HG03342 (cell line): ENCODE measurements around the gene RASGRP3.
"Not testable (repeated sequence)": the region's sequence is repeated elsewhere in the genome, so short reads cannot be mapped to it uniquely, and the experiment has no call there.

Experiments used
- ATAC-seq: cut with Tn5 transposase; IDR thresholded peaks from one replicate; pipeline ENCODE4 v1.9.1; 2021; ENCODE audit warnings: mild to moderate bottlenecking, moderate library complexity; ENCODE audit not compliant: unreplicated experiment

The RASGRP3 gene, protein sequence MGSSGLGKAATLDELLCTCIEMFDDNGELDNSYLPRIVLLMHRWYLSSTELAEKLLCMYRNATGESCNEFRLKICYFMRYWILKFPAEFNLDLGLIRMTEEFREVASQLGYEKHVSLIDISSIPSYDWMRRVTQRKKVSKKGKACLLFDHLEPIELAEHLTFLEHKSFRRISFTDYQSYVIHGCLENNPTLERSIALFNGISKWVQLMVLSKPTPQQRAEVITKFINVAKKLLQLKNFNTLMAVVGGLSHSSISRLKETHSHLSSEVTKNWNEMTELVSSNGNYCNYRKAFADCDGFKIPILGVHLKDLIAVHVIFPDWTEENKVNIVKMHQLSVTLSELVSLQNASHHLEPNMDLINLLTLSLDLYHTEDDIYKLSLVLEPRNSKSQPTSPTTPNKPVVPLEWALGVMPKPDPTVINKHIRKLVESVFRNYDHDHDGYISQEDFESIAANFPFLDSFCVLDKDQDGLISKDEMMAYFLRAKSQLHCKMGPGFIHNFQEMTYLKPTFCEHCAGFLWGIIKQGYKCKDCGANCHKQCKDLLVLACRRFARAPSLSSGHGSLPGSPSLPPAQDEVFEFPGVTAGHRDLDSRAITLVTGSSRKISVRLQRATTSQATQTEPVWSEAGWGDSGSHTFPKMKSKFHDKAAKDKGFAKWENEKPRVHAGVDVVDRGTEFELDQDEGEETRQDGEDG

DNA sequence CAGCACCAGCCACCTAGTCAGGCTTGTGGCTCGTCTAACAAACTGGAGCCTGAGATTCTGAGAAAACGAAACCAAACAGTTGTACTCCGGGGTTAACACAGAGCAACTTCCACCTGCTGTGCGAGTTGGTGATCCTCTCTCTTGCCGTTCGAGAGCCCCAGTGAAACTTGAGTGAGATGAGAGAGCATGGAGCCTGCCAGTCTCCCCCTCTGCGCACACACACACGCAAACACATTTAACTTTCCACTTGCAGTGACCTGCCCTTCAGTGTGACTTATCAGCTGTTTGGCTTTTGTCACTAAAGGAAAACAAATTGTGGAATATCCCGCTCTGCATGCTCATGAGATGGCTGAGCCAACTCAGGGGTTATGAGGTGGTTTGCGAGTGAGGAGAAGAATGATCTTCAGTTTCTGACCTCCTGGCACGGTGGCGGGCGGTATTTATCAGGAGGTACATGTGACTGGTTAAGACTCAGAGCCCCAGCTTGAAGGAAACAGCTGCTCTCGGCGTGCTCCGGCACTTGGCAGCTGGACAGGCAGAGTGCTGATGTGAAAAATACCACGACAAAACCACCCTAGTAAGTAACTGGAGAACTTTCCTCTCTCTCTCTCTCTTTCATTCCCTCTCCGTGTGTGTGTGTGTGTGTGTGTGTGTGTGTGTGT lies at the start of gene RASGRP3:
TSS of gene RASGRP3 (plus strand) at position 519 of the 662 bp plus-strand sequence. CDS start 38,488 bp downstream, outside the sequence.
- ATAC-seq, result peak; percentile 54

DNA sequence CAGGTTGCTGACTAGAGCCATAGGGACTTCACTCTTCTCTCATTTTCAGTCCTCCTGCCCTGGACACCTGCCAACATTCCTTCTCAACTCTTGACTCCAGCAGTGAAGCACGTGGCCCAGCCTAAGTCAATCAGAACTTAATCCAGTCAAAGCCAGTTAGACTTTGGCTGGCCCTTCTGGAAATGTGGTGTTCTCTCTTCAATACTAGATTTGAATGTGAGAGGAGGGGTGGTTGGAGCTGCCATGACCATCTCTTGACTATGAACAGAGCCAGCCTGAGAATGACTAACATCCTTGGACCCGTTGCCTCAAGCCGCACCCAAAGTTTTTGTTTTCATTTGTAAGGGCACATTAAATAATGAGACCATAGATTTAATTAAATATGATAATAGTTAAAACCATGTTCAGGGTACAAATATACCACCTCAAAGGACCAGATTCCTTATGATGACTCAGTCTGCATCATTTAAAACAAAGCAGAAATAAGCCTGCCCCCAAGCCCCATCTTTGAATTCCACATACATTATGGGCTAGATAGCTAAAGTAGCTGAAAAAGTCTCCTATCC lies 49.7 kb upstream of the RASGRP3 start:
- ATAC-seq, result no peak

DNA sequence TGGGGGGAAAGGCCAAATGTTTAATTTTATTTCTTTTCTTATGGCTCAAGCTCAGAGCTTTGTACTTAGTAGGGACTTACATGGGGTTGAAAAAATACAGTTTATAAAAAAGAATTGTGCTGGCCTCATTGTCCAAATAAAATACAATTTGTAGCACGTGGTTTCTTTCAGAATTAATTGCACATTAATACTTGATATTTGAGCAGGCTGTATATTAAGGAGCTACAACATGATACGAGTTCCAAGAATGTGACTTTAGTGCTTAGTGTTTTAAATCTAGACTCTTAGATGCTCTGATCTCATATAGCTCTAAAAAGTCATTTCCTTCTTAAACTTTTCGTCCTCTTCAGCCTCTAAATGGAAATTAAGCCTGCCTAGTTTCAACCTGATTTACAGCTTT lies 46.4 kb upstream of the RASGRP3 start:
- ATAC-seq, result no peak

DNA sequence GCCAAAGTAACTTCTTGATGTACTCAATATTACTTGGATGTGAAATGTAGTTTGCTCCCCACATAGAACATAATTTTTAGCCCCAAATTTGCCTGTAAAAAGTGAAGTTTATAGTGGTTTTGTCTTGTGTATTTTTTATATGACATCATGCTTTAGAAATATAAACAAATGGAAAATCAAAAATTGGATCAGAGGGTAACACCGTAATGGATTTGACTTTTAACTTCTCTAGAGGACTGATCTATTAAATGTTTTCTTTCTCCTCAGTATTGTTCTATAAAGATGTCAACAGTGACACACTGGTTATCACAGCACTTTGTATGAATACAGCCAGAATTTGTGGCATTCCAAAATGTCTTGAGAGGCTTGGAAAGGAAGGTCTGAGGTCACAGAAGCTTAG lies 45.6 kb upstream of the RASGRP3 start:
- ATAC-seq, result no peak

DNA sequence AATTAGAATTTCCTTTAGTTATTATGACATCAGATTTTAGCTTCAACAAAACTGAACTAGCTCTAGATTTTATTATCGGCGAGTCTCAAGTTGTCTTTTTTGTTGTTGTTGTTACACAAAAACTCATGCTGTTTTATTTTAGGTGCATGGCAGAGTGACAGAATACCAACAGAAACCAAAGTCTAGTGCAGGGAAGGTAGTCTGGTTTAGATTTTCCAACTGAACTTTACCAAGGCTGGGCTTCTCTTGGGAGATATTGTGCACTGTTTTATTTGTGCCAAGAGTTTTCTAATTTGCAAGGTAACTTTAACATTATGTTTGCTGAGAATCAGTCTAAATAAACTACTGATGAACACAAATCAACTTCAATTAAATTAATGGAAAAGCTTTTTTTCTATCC lies 43.6 kb upstream of the RASGRP3 start:
- ATAC-seq, result no peak

DNA sequence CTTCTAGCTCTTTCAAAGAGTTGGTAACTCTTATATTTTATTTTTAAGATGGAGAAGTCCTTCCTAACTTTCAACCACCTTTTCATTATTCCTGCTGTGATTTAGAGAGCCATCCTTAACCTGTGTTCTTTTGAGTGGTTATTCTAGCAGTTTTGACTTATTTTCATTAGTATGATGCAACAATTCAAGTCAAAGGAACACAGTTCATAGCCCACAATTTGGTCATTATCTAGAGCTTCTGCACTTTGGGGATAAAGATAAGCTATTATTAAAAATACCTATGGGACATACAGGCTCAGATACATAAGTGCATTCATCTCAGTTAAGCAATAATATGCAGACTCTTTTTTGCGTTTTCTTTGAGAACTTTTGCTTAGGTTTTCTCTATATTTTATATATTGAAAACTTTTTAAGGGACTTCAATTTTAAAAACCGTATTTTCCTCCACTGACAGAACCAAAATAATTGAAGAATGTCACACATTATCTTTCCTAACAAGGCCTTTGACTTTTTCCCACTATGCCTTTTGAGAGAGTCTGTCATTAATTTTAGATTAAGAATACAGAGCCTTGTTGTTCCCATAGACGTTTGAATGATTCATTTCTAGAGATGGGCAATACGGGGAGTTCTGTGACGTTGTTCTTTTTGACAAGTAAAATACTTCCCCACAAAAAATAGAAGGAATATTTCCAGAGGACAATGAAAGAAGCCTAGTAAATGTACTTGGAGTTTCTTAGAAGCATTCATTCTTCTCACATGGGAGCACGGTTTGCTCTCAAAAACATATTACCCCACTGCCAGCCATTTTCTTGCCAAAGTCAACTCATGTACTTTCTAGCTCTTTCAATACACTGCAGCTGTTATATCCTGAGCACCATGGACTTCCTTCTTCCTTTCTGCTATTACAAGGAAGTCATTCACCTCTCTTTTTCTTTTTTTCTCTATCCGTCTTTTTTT lies 42.9 kb upstream of the RASGRP3 start:
- ATAC-seq, result no peak

DNA sequence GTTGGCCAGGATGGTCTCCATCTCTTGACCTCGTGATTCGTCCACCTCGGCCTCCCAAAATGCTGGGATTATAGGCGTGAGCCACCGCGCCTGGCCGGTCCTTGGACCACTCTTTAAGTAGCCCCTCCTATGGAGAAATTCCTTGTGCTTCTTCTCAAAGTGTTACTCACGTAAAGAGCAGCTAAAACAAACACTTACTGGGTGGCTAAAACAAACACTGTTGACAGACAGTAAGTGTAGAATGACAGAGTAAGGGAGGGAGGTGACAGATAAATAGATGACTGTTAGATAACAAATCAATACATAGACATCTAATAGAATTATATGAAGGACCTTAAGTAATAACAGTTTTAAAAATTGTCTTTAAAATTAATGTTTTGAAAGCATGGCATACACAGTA lies 40.9 kb upstream of the RASGRP3 start:
- ATAC-seq, result no peak

DNA sequence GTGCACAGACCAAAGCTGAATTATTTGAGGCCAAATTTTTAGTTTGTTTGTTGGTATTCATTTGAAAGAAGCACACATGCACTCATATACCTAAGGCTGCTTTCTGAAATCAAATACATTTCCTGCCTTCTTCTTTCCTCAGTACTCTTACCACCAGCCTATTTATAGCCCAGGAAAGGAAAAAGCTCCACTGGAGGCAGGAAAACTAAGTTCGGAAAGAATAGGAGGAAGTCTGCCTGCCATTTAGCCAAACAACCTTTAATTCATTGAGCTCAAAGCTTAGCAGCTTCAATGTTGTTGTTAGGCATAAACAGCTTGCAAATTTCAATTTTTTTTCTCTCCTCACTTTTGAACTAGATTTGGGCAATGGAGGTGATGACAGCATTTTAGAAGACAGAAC lies 40.4 kb upstream of the RASGRP3 start:
- no peak for ATAC-seq

DNA sequence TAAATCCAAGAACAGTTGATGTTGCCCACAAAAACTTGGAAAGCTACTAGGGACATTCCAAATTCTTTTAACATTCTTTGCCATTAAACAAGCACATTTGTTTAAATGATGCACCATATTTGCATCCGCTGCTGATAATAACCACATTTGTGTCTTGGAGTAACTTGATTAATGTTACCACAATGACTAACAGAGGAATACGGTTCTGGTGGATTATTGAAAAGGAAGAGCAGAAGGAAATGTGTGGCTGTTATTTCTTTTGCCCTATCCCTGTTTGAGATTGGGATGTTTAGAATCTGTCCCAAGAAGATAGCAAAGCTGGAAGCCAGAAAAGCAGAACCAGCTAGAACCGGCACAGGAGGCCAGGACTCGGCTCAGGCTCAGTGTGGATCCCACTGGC lies 39.2 kb upstream of the RASGRP3 start:
- ATAC-seq, result no peak

DNA sequence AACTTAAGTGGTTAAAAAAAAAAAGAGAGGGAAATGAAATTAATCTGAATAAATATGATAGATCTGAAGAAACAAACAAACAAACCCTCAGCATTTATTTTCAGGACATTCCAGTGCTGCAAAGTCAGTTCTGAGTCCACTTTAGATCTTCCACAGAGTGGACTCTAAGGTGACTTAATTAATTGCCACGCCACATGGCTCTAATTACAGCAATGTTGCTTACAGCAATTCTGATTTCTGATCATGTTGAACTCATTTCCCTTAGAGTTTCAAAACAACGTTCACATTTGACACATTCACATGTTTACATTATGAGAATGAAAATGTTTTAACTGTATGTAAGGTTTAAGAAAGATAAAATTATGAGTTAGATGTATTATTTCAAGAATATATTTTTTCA lies 38.6 kb upstream of the RASGRP3 start:
- ATAC-seq, result no peak

DNA sequence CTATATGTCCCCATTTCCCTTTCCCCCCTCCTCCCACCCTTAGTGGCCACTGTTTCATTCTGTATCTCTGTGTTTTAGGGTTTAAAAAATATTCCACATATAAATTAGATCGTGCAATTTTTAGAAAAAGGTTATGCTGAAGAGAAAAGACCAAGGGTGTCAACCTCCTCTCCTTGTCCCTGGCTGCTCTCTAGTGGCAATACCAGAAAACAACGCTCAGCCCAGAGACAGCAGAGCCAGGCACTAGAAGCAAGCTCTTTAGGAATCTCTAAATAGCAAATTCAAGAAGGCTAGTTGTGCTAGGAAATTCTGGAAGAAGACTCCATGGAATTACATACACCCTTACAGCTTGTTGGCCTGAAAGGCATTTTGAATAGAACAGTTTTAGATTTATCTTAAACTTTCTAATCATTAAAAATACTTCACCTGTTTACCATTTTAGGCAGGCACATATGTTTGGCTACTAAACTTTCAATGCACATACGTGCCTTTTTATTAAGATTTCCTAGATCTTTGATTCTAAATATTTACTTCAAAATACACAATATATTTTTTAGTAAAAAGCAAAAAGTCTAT lies 35.1 kb upstream of the RASGRP3 start:
- peak; percentile 75 for ATAC-seq

DNA sequence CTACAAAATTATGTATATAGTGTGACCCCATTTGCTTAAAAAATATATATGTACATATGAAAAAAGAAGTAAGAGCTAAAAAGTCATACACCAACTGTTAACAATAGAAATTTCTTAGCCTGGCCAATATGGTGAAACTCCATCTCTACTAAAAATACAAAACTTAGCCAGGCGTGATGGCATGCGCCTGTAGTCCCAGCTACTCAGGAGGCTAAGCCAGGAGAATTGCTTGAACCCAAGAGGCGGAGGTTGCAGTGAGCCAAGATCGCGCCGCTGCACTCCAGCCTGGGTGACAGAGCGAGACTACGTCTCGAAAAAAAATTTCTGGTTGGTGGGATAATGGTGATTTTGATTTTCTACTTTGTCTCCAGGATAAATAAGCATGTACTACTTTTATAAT lies 34.4 kb upstream of the RASGRP3 start:
- not testable (repeated sequence) for ATAC-seq

DNA sequence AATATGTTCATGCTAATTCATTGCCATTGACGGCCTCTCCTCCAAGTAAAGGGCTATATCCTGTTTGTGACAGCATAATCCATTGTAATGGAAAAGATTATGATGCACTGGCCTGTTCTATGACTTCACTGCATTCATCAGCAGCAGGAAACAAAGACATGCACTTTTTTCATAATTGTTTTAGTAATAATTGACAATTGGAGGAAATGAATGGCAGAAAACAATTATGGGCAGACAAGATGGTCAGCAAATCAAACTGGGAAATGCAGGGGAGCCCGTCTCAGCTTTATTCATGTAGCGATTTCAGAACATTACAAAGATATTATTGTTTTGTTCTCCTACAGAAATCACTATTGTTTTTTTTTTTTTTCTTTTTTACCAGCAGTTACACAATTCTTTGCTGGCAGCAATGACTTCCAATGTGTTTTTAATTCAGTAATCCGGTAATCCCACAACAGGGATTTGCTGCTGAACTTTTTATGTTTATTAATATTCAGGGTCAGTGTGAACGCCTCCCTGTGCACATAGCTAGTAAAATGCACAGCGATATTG lies 33.8 kb upstream of the RASGRP3 start:
- no peak for ATAC-seq

DNA sequence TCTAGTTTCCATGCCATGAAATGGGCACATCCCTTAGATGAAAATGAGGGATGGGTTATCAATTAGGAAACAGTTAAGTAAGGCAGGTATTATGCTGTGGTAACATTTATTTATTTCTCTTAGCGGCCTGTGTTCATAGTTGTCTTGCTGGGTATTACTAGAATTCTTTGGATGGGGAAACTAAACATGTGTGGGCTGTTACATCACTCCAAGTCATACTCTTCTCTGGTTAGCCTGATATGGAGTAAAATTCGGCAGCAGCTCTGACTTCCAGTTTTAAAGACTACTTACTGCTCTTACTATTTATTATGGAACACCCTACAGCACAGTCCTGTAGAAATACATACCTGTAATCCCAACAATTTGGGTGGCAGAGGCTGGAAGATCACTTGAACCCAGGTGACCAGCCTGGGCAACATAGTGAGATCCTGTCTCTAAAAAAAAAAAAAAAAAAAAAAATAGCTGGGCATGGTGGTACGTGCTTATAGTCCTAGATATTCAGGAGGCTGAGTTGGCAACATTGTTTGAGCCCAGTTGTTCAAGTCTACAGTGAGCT lies 33.1 kb upstream of the RASGRP3 start:
- ATAC-seq, result no peak

DNA sequence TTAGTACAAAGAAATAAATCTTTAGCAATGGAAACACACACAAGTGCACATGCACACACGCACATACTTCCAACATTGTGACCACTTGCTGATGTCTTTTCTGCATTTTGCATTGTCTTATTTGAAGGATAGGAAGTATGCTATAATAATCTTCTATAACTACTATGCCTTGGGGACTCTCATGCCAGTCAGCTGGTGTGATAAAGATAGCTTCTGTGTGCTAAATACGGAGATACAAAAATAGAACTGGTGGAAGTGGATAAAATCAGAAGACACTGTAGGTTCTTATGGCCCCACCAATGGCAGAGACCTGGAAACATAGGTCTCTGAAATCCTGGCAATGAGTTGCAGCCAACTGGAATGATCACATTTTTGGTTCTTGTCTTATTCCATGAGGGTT lies 31.5 kb upstream of the RASGRP3 start:
- no peak for ATAC-seq

DNA sequence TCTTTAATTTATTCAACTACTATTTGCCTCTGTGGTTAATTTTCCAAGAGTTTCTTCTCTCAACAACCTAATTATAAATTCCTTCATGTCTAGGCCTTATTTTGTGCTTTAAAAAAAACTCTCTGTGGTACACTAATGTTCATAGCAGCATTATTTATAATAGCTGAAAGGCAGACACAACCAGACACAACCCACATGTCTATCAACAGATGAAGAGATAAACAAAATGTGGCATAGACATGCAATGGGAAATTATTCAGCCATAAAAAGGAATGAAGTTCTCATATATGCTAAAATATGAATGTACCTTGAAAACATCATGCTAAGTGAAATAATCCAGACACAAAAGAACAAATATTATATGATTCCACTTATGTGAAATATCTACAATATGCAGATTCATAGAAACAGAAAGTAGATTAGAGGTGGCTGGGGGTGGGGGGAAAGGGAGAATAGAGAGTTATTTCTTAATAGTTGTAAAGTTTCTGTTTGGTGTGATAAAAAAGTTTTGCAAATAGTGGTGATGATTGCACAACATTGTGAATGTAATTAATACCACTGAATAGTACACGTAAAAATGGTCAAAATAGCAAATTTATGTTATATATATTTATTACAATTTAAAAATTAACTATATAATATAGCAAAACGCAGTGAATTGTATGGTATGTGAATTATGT lies 28.1 kb upstream of the RASGRP3 start:
- no peak for ATAC-seq

DNA sequence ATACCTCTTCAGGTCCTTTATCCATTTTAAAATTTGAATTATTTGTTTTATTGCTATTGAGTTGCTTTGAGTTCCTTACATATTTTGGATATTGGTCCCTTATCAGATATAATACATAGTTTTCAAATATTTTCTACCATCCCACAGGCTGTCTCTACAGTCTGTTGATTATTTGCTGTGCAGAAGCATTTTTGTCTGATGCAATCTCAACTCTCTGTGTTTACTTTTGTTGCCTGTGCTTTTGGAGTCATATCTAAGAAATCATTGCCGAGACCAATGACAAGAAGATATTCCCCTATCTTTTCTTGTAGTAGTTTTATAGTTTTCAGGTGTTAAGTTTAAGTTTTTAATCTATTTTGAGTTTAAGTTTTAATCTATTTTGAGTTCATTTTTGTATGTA lies 25.2 kb upstream of the RASGRP3 start:
- ATAC-seq, result no peak

DNA sequence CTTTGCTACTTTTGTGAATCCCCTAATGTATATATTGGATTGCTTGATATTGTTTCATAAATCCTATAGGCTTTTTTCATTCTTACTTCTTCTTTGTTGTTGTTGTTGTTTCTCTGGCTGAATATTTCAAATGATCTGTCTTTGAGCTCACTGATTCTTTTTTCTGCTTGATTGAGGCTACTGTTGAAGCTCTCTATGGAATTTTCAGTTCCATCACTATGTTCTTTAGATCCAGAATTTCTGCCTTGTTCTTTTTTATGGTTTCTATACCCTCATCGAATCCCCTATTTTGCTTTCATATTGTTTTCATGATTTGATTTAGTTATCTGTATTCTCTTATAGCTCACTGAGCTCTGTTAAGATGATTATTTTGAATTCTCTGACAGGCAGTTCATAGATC lies 24.6 kb upstream of the RASGRP3 start:
- ATAC-seq, result no peak

DNA sequence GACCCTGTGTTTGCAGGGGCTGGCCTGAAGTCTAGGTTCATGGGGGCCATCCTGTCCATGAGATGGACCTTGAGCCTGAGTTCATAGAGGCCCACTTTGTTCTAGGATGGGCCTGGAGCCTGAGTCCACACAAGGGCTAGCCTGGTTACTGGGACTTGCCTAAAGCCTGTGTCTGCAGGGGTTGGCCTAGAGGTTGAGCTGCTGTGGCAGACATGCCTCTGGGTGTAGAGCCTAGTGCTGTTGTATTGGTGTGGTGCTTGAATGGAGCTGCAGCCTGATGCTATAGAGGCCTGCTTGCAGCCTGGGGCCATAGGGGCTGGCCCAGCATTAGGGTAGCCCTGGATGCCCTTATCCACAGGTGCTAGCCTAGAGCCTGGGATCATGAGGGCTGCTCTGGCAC lies 23.9 kb upstream of the RASGRP3 start:
- no peak for ATAC-seq
